Suppressor macrophage (primary cell): ENCODE measurements around the gene NRN1L.
A peak's percentile ranks its signal among the peaks of the same experiment; 100 is the strongest.

Experiments
- DNase-seq, 4 experiments: peaks; one replicate each; pipeline ENCODE4 v3.0.0-alpha.2; 2020 to 2022

The NRN1L gene

GRCh38 chr16:67917140-67917851 is 32.6 kb downstream of the NRN1L start:
- DNase-seq, result no peak

DNA sequence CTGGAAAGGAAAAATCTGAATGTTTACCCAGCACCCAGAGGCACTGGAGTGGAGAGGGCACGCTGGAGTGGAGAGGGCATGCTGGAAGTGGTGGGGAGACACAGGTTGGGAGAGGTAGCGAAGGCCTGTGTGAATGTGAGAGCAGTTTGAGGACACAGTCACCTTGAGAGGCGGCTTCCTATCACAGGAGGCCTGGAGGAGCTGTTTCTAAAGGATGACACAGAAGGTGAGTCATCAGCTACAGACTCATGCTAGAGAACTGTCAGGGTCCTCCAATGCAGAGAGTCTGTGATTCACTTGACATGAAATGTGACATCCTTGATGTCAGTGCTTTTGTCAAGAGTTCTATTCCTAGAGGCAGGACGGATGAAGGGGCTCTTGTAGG is 33.2 kb downstream of the NRN1L start:
- peak; percentile 34 to 69 (median 50) for DNase-seq

DNA sequence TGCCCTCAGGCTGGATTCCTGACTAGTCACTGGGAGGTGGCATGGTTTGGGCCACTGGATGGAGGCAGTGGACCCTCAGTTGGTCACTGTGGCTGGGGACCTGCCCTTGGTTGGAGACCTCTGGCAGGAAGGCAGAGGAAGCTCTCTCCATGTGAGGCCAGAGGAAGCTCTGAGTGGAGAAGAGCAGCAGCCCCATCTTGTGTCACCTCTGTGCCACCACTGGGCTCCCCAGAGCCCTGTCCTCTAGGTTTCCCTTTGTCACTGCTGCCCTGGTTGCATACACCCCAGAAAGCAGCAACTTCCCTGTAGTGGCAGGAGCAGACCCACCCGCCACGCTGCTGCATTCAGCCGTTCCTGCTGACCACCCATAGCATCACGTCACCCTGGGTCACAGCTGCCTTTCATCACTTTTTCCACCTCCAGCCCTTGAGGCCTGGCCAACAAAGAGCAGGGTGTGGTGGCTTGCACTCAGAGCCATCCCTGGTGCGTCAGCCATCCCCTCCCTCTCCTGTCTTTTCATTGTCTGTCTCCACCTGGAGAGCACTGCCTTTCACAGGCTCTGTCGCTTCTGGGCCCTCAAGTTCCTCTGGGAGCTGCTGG is 35.0 kb downstream of the NRN1L start:
- DNase-seq, result no peak

DNA sequence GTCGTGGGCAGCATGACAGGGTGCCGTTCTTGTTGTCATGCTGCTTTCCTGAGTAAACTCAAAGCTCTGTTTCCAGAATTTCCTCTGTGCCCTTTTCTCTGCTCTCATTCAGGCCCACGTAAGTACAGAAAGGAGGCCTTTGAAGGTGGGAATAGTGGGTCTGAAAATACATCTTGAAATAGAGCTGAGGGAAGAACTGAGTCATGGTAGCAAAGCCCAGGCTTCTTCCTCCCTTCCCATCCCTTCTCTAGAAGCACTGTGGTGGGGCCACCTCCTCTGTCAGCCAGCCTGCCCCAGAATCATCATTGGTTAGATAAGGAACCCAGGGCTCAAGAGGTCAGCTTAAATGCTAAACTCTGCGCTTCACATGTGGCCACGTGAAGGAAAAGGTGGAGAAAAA is 37.5 kb downstream of the NRN1L start:
- DNase-seq, result no peak

DNA sequence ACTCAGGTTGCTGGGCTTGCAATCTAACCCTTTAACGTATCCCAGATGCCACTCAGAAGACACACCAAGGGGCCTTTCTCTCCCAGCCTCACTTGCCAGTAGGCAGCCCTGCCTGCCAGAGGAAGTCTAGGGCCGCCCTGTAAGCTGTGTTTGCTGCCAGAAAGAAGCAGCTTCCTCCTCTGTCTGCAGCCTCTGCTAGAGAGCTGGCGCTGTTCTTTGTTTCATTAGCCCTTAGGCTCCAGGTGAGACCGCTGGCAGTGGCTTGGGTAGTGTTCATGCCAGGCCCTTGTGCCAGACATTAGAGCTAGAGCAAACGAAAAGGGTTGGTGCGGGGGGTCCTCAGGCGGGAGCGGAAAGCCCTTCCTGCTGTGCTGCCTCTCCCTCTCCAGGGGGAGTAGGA is 38.1 kb downstream of the NRN1L start:
- no peak for DNase-seq

- DNase-seq, result no peak
Measured at GRCh38 chr16:67923414-67924116, 38.9 kb downstream of the NRN1L start.

DNA sequence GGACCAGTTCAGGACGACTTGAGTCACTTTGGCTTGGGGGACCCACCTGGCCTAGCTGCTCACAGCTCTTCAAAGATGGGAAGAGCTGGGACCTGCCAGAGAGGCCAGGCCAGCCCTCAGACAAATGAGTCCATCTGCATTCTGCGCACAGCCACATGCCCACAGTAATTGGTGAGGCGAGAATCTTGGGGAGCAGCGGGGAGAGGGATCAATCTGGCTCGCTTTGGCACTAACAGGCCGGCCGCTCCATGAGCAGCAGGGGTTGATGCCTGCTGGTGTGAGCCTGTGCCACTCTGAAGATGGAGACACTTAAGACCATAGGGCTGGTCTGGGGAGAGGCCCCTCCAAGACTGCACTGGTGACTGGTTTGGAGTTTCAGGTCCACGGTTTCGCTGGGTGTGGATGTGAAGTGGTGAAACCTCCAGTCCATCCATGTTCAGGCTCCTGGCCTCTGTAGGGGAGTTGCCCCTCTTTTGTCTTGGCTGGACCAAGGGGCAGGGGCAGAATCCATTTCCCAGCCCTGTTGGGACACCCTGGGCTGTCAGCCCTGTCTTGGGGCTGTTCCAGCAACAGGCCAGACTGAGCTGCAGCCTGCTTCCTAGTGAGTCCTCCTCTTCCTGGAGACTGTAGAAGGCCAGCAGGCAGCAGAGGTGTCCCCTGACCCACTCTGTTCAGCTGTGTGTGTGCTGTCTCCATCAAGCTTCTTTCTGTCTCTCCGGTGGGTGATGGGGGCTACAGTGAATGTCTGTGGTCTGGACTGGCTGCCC is 39.6 kb downstream of the NRN1L start:
- no peak for DNase-seq

DNA sequence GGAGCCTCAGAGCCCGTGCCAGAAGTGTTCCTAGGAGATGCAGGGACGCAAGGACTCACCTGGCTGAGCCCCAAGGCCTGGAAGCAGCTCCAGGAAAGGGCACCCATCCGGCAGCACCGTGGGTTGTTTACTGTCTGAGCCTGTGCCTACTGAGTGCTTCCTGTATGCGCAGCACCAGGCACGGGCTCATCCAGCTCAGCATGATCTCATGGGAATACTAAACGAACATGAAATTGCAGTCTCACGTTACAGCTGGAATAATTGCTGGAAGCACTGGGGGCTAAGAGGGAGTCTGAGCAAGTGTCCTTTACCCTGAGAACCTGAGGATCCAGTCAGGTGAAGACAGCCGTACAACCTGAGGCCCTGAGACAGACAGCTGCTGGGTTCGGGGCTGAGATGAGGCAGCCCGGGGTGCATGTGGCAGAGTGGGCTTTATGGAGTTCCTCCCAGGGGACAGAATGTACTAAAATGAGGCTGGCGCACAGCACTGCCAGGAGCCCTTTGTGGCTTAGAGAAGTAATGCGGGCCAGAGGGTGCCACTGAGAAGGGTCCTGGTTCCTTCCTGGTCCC is 41.6 kb downstream of the NRN1L start:
- no peak for DNase-seq

- no peak for DNase-seq
Measured at GRCh38 chr16:67927131-67927941, 42.7 kb downstream of the NRN1L start.

DNA sequence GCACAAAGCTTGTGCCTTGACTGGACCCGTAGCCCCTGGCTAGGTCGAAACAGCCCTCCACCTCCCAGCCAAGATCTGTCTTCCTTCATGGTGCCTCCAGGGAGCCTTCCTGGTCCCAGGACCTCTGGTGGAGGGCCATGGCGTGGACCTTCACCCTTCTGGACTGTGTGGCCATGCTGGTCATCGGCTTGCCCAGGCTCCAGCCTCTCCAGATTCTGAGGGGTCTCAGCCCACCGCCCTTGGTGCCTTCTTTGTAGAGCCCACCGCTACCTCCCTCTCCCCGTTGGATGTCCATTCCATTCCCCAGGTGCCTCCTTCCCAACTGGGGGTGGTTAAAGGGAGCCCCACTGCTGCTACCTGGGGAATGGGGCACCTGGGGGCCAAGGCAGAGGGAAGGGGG is 43.5 kb downstream of the NRN1L start:
- no peak for DNase-seq

DNA sequence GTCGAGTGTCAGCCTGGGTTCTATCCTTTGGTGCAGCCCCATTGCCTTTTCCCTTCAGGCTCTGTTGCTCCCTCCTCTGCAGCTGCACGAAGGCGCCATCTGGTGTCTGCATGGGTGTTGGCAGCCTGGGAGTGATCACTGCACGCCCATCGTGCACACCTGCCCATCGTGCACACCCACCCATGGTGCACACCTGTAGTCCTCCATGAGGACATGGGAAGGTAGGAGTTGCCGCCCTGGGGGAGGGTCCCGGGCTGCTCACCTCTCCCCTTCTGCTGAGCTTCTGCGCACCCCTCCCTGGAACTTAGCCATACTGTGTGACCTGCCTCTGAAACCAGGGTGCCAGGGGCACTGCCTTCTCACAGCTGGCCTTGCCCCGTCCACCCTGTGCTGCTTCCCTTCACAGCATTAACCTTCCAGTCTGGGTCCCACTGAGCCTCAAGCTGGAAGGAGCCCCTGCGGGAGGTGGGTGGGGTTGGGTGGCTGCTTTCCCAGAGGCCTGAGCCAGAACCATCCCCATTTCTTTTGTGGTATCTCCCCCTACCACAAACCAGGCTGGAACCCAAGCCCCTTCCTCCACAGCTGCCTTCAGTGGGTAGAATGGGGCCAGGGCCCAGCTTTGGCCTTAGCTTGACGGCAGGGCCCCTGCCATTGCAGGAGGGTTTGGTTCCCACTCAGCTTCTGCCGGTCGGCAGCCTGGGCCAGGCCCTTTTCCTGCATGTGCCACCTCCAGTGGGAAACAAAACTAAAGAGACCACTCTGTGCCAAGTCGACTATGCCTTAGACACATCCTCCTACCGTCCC is 44.1 kb downstream of the NRN1L start:
- peak; percentile 63 to 79 (median 72) for DNase-seq

- no peak for DNase-seq
Measured at GRCh38 chr16:67930191-67930590, 45.5 kb downstream of the NRN1L start.

DNA sequence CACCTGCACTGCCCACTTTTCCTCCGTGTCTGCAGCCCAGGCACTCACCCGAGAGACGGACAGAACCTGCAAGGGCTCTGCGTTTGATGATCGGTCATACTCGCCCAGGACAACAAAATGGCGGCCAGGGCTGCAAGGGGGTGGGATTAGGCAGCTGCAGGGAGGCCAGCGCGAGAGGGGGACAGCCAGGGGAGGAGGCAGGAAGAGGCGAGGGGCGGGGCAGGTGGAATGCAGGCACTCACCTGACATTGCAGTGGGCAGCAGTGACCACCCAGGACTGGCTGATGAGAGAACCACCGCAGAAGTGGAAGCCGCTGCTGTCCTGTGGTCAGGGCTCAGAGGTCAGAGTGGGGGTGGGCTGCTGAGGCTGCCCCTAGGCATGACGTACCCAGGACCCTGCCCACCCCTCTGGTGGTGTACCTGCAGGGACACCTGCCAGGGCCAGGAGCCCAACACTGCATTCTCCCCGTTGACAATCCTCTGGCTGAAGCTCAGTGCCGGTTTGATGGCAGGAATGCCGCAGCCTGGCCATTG is 46.1 kb downstream of the NRN1L start:
- no peak for DNase-seq

DNA sequence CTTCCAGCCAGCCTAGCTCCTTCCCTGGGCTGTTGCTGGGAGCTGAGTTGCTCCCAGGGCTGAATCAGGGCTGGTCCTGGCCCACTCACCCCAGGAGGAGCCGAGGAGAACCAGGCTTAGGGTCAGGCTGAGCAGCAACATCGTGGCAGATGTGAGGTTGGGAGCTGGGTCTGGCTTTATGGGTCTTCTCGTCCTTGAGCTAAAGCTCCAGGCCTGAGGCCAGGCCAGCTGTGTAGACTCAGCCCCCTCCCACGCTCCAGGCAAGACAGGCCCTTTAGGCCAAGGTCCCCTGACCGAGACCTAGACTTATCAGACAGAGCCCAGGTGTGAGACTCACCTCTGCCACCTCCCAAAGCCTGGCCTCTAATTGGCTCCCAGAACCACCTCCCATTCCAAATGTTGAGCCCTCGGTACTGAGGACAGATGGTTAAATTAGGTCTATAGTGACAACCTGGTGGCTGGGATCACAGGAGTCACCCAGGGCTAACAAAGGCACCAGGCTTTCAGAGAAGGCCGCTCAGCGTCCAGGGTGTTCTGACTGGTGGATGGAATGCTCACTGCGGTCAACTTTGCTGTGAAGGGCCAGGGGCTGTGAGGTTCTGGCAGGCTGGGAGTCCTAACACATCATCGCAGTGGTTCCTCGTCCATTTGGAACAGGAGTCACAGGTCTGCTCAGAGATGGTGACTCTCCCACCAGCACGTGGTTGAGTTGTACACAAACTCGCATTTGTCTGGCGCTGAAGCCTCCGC is 47.2 kb downstream of the NRN1L start, which contains the start of gene CTRL:
Gene CTRL, minus strand, starts transcription at position 151 of the 750 bp plus-strand sequence. Its CDS starts 10 bp downstream, at position 141.
- no peak for DNase-seq

- no peak for DNase-seq
Measured at GRCh38 chr16:67932462-67932840, 47.8 kb downstream of the NRN1L start.

GRCh38 chr16:67933805-67934204 is 49.1 kb downstream of the NRN1L start:
- DNase-seq, result no peak

GRCh38 chr16:67934306-67935100 is 49.8 kb downstream of the NRN1L start:
- no peak for DNase-seq

DNA sequence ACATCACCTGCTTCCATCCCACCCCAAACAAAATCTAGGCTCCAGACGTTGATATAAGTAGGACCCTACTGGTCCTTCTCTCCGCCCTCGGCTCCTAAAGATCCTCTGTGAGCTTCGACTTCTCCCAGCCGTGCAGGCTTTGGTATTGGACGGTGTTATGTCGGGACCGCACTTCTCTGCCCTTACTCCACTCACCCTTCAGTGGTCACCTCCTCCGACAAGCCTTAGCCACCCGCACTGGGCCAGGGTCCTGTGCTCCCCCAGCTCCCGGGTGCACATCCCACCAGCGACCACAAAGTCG is 50.4 kb downstream of the NRN1L start:
- DNase-seq, result no peak

- DNase-seq, result peak; percentile 89 to 94 (median 92)
Measured at GRCh38 chr16:67935402-67936123, 50.9 kb downstream of the NRN1L start.
